Retinal pigment epithelial cell (primary cell): Measurements from ENCODE around the gene MTG1.
A peak's percentile ranks its signal among the peaks of the same experiment; 100 is the strongest.

Source experiments
- DNase-seq: peaks from one replicate; pipeline ENCODE4 v3.0.0-alpha.2; 2010; ENCODE audit warnings: low read depth
- H3K4me3 ChIP-seq: 2 replicates; pipeline ENCODE4 v1.5.1; 2011; ENCODE audit warnings: mild to moderate bottlenecking, low read length, control low read depth, moderate library complexity
- CTCF ChIP-seq: conservative IDR thresholded peaks from 2 replicates; pipeline ENCODE4 v1.5.1; 2011; ENCODE audit warnings: low read depth, low read length, control low read depth, inconsistent platforms

The MTG1 gene

GRCh38 chr10:133394801-133395221 is 854 bp downstream of the MTG1 start:
- no peak for DNase-seq
- H3K4me3 ChIP-seq = peak overlapping the region; percentile 89
- no peak for TF ChIP-seq CTCF

DNA sequence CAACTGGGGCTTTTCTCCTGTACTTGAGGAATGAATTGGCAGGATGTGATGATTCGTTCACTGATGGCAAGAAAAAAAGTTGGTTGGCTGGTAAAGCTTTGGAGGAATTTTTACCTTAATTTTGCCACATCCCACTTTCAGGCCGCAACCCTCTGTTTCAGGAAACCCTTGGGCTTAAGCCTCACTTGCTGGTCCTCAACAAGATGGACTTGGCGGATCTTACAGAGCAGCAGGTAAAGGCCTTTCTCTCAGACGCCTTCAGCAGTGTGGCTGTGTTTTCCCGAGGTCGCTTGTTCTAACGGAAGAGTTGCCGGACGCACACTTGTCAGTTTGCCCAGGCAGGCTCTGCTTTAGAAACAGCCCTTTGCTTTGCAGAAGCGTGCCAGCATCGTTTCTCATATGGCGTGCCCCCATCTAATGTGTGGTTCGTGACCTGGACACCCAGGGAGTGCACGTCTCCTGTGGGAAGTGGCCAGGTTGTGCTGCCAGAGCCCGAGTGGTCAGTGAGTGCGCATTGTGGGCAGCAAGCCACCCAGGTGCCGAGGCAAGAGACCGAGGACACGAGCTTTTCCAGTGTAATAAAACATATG is 2.2 kb downstream of the MTG1 start:
- no peak for TF ChIP-seq CTCF
- no peak for DNase-seq

DNA sequence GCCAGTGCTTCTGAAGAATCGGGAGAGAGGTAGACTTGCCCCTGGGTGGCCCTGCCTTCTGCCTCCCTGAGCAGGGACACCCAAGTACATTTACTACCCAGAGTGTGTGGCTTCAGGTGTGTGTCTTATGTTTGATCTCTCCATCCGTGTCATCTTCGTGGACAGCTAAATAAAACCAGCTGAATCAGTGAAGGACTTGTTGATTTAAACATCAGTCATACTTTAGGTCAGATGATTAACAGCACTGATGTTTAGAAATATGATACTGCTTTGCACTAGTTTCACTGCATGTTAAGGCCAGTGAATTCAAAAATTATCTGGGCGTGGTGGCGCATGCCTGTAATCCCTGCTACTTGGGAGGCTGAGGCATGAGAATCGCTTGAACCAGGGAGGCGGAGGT is 4.0 kb downstream of the MTG1 start:
- TF ChIP-seq CTCF = no peak
- no peak overlapping the region for H3K4me3 ChIP-seq
- no peak for DNase-seq

More for the DNA sequence above, 2.2 kb downstream of the MTG1 start:
- H3K4me3 ChIP-seq = no peak overlapping the region

DNA sequence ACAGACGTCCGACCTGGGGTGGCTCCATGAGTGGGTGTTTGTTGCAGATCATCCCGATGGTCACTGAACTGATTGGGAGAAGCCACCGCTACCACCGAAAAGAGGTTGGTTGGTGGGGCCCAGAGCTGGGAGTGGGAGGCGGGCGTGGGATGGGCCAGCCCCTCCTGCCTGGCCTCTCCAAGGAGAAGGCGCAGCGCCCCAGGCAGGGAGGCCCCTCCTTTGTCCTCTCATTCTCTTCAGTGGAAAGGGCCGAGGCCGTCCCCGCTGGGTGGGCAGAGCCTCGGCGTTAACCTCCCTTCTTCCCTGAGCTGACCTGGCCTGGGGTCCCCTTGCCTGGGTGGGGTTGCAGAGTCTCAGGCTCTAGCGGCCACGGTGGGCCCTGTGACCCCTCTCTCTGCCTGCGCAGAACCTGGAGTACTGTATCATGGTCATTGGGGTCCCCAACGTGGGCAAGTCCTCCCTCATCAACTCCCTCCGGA is 5.2 kb downstream of the MTG1 start:
- H3K4me3 ChIP-seq = no peak overlapping the region
- no peak for DNase-seq
- no peak for TF ChIP-seq CTCF

GRCh38 chr10:133400624-133401424 is 6.9 kb downstream of the MTG1 start:
- no peak for TF ChIP-seq CTCF
- no peak for DNase-seq
- H3K4me3 ChIP-seq = no peak overlapping the region

GRCh38 chr10:133401500-133401899 is 7.5 kb downstream of the MTG1 start:
- H3K4me3 ChIP-seq = no peak overlapping the region
- DNase-seq = no peak
- TF ChIP-seq CTCF = no peak
